Measurements from ENCODE around the gene CSNK1A1L. TPM values are rescaled to one million over a fixed set of nuclear protein-coding genes. Genes with fewer than 3 reads are reported as not detected.

Gene CSNK1A1L
- total RNA-seq, 1 donor from 2014 or later, result not detected

- no peak for DNase-seq (ENCODE audit: low read depth)
- FAIRE-seq, result no peak
- Histone ChIP-seq H3K36me3 (ENCODE audit: control insufficient read depth, insufficient read depth, low read length) (no peaks in the 10 kb centered on the region), H3K4me3 (ENCODE audit: low read depth, low read length) (no peak overlapping the region), H3K27me3 (ENCODE audit: control insufficient read depth, insufficient read depth, low read length) (no peaks in the 10 kb centered on the region)
- no peak for TF ChIP-seq CTCF (IDR thresholded peaks at IDR 0.05; ENCODE audit: insufficient read depth, low read length, severe bottlenecking)
Observed at GRCh38 chr13:37107456-37107855, 2.0 kb upstream of the CSNK1A1L start.

- no peak for TF ChIP-seq CTCF (IDR thresholded peaks at IDR 0.05; ENCODE audit: insufficient read depth, low read length, severe bottlenecking)
- DNase-seq (ENCODE audit: low read depth) (no peak), FAIRE-seq (no peak)
- Histone ChIP-seq H3K36me3 (ENCODE audit: control insufficient read depth, insufficient read depth, low read length) (no peaks in the 10 kb centered on the region), H3K4me3 (ENCODE audit: low read depth, low read length) (no peak overlapping the region), H3K27me3 (ENCODE audit: control insufficient read depth, insufficient read depth, low read length) (no peaks in the 10 kb centered on the region)
Observed at GRCh38 chr13:37106642-37107041, 1.2 kb upstream of the CSNK1A1L start.

GRCh38 chr13:37102896-37103295 lies 2.6 kb downstream of the CSNK1A1L start:
- Histone ChIP-seq H3K36me3 (ENCODE audit: control insufficient read depth, insufficient read depth, low read length) (no peaks in the 10 kb centered on the region), H3K4me3 (ENCODE audit: low read depth, low read length) (no peak overlapping the region), H3K27me3 (ENCODE audit: control insufficient read depth, insufficient read depth, low read length) (no peaks in the 10 kb centered on the region)
- TF ChIP-seq CTCF (IDR thresholded peaks at IDR 0.05; ENCODE audit: insufficient read depth, low read length, severe bottlenecking), result no peak
- DNase-seq (ENCODE audit: low read depth), result no peak
- no peak for FAIRE-seq

- no peak for TF ChIP-seq CTCF (IDR thresholded peaks at IDR 0.05; ENCODE audit: insufficient read depth, low read length, severe bottlenecking)
- H3K27me3 ChIP-seq (ENCODE audit: control insufficient read depth, insufficient read depth, low read length), result no peaks in the 10 kb centered on the region
- no peak overlapping the region for H3K4me3 ChIP-seq (ENCODE audit: low read depth, low read length)
- no peak for FAIRE-seq
- no peak for DNase-seq (ENCODE audit: low read depth)
- H3K36me3 ChIP-seq (ENCODE audit: control insufficient read depth, insufficient read depth, low read length), result no peaks in the 10 kb centered on the region
Observed at GRCh38 chr13:37101201-37101600, 4.3 kb downstream of the CSNK1A1L start.

GRCh38 chr13:37100731-37101130 lies 4.7 kb downstream of the CSNK1A1L start:
- DNase-seq (ENCODE audit: low read depth) (no peak), FAIRE-seq (no peak)
- no peak for TF ChIP-seq CTCF (IDR thresholded peaks at IDR 0.05; ENCODE audit: insufficient read depth, low read length, severe bottlenecking)
- Histone ChIP-seq H3K27me3 (ENCODE audit: control insufficient read depth, insufficient read depth, low read length) (no peaks in the 10 kb centered on the region), H3K4me3 (ENCODE audit: low read depth, low read length) (no peak overlapping the region), H3K36me3 (ENCODE audit: control insufficient read depth, insufficient read depth, low read length) (no peaks in the 10 kb centered on the region)

- no peak for DNase-seq (ENCODE audit: low read depth)
- H3K4me3 ChIP-seq (ENCODE audit: low read depth, low read length), result no peak overlapping the region
- TF ChIP-seq CTCF (IDR thresholded peaks at IDR 0.05; ENCODE audit: insufficient read depth, low read length, severe bottlenecking), result no peak
- H3K36me3 ChIP-seq (ENCODE audit: control insufficient read depth, insufficient read depth, low read length), result no peaks in the 10 kb centered on the region
- H3K27me3 ChIP-seq (ENCODE audit: control insufficient read depth, insufficient read depth, low read length), result no peaks in the 10 kb centered on the region
- no peak for FAIRE-seq
Observed at GRCh38 chr13:37097076-37097475, 8.4 kb downstream of the CSNK1A1L start.

Measured in bronchial epithelial cell (primary cell).